NCI-H524 treated with DMSO at 0.1 percent for 48 hours (cell line): ENCODE results near the gene HK2.
"Not testable (repeated sequence)": the region's sequence is repeated elsewhere in the genome, so short reads cannot be mapped to it uniquely, and the experiment has no call there.

Source experiments
- DNase-seq: peaks from one replicate; lab custom pipeline; 2025; lab: John Stamatoyannopoulos, UW

Gene HK2

GRCh38 chr2:74833418-74834233 lies at the start of gene HK2:
Gene HK2 (plus strand): TSS chr2:74834127. CDS start chr2:74834581, 454 bp downstream.
- DNase-seq = no peak

GRCh38 chr2:74789271-74789670 lies 44.7 kb upstream of the HK2 start:
- DNase-seq = no peak

DNA sequence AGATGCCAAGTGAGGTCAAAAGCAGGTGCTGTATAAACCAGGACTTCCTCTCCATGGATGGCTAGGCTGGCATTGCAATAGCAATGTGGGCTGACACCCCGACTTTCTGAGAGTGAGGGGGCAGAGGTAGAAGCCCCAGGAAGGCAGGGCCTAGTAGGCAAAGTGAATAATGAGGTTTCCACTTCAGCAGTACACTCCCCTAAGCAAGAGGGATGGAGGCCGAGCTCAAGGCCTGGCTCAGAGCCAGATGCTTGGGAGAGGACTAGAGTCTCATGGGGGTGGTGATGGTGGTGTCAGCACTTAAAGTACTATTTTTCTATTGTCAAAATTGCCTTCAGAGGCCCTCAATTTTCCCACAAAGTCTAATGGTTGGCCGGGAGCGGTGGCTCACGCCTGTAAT lies 41.6 kb upstream of the HK2 start:
- no peak for DNase-seq

- DNase-seq = not testable (repeated sequence)
These were observed 39.0 kb upstream of the HK2 start for GRCh38 chr2:74794878-74795277.

- DNase-seq = no peak
These were observed 27.5 kb upstream of the HK2 start for GRCh38 chr2:74806355-74806839.

GRCh38 chr2:74806920-74807319 lies 27.0 kb upstream of the HK2 start:
- no peak for DNase-seq

DNA sequence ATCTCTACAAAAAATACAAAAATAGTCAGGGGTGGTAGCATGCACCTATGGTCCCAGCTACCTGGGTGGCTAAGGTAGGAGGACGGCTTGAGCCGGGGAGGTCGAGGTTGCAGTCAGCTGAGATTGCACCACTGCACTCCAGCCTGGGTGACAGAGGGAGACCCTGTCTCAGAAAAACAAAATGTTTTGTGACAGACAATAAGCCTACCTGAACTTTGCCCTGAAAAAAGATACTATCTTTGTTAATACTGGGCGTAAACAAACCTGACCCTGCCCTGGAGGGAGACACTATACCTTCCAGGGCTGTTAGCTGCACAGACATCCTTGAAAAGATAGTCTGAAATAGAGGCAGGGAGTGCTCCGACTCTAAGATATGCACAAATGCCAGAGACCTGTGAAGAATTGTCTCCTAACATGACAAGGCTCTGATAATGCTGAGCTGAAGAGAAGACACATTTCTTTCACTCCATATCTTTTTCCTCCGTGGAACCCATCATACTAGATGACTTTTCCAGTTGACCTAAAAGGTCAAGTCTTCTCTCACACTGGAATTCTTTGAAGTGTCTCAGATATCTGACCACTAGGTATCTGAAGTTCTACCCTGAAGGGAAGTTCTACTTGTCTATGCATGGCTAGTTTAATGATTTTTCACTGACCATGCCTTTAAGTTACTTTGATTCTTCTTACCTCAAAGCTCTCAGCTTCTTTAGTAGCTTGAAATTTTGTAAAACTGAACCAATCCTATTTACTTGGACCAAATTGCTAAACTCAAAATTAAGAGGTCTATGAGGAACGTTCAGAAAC lies 20.9 kb upstream of the HK2 start:
- DNase-seq = no peak

DNA sequence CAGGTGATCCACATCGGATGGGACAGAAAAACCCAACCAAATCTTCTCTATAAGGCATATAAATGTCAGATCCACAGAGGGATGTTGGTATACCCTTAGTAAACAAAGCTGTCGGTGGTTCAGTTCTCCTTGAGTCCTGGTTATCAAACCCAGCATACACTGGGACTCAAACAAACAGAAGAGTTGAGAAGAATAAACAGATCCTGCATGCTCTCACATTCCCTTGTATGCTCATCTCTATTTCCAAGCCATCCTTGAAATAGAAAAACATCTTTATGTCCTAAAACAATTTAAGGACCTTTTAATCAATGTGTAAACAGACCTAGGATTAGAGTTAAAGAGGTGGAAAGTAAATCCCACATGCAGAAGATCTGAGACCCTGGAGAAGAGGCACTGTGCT lies 19.8 kb upstream of the HK2 start:
- no peak for DNase-seq

GRCh38 chr2:74815941-74816340 lies 18.0 kb upstream of the HK2 start:
- no peak for DNase-seq

DNA sequence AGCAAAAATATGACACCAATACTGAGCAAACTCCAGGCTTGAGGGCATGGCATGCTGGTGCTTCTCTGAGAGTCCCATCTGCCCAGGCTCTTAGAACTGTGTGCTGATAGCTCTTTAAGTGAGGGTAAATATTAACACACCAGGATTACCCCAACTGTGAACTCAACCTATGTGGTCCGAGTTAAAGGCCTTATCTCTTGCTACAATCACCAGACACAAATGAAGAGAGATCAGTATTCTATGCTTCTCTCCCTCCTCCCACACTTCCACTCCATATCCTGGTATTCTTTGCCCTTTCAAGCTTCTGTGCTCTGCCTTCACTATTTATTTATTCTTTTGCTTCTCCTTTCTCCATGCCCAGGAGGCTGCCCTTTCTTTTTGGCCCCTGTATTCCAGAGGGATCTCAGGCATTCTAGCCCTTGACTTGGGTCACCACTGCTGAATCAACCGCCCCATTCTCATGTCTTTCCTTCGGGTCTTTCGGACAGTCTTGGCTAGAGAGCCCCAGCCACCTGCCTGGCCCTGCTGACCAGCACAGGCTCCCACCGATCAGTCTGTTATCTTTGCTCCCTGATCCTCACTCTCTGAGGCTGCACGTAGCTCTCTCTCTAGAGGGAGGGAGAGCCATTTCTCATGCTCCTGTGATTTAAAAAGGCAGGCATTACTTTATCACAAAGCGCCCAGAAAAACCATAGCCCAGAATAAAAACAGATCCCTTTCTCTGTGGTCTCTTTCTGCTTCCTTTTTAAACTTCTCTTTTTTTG lies 17.2 kb upstream of the HK2 start:
- peak; percentile 39 for DNase-seq

GRCh38 chr2:74817304-74817675 lies 16.6 kb upstream of the HK2 start:
- no peak for DNase-seq

- no peak for DNase-seq
These were observed 14.2 kb upstream of the HK2 start for GRCh38 chr2:74819702-74820101.

DNA sequence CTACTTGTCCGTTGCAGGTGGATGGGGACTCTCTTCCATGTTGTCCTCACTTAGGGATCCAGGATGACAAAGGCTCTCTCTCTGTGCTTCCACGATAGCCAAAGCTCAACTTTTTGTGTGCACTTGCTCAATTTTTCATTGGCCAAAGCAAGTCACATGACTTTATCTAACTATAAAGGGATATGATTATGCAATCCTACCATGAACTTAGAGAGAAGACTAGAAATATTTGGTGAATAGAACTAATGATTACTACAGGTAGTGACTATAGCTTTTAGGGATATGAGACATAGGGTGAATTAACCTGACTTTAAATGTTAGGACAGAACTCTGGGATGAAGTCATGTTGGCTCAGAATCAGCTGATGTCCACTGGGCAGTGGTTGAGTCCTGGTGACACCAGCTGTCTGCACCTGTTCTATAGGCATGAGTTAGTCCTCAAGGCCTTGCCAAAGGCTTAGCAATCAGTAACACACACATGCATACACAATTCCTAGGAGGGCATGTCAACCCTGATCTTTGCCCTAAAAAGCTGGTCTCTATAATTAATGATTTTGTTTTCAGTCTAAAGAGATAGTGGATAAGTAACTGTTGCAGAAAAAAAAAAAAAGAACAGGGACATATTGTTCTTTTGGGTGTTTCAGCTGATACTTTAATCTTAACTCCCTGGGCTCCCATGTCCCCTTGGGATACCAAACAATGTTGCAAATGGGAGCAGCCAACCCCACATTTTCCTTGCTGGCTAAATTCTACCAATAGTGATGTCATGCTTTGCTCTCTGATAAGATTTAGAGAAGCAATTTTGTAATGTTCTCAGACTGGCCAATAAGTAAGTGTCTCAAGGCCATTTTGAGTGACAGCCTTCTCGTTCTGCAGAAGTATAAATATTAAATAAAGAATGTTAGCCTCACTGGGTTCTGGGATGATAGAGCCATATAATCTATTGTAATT lies 12.5 kb upstream of the HK2 start:
- DNase-seq = no peak

DNA sequence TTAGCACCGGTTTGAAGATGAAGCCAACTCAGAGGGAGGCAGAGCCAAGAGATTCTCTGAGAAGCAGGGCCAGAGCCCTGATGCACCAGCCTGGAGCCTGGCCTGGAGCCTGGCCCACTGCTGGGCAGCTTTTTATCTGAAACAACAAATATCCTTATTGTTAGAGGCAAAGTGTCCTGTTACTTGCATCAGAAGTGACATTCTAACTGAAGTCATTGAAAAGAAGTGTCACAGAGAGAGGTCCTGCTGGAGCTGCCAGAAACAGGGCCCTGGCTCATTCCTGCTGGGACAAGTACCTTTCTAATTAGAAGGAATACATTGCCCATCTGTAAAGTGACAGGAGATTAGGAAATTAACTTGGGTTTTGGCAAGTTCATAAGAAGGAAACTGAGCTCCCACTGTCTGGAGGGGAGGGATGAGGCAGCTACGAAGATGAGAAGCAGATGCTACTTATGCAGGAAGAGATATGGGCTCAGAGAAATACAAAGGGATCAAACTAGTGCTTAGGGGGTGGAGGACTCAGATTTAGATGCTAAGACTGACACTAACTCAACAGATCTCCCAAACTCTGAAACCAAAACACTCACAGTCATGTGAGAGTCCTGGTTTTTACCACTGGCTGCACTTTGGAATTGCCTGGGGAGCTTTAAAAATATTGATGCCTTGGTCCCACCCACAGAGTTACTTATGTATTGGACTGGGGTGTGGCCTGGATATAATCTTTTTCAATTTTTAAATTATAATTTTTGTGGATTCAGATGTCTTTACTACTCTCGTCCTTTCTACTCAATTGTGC lies 11.0 kb upstream of the HK2 start:
- DNase-seq = peak; percentile 56

DNA sequence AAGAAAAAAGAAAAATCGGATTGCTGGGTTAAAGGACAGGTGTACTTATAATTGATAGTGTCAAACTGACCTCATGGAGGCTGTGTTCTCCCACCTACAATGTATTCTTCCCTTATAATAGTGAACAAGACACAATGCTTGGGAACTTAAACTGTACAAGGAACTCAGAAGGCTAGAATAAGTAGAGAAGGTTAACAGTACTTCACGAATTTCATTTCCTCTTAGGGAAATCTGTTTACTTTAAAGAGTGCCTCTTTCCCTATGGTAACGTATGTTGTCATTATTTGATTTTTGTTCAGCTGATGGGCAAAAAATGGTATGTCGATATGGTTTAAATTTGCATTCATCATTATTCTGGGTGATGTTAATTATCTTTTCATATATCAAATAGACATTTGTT lies 9.2 kb upstream of the HK2 start:
- no peak for DNase-seq

- no peak for DNase-seq
These were observed 5.4 kb upstream of the HK2 start for GRCh38 chr2:74828543-74828942.

DNA sequence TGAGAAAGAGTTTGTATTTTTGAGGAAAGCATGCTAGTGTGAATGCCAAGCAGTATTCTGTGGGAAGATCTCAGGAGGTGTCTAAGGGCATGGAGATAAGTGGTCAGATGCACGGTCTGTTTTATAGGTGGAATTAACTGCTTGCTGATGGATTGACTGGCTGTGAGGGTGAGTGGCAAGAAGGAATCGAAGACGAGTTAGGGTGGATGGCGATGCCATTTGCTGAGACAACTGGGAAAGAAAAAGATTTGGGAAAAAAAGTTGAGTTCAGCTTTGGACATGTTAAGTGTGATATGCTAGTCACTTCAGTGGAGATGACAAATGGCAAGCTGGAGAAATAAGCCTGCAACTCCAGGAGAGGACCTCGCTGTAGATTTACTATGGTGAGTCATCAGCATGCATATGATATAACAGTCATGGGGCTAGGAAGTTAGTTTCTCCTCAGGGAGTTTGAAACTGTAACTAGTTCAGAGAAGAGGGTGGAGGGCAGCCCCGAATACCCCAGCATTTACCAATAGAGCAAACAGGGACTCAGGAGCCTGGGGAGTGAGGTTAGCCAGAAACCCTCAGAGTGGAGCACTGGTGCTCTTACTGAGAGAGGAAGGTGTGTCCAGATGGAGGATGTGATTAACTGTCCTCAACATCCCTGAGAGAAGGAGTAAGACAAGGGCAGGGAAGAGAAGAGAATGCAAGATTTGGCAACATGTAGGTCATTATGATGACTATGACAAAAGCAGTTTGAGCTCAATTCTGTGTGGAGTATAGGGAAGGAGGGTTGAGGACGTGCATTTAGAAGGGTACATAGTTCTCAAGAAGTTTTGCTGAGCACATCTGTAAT lies 2.0 kb upstream of the HK2 start:
- no peak for DNase-seq

GRCh38 chr2:74834234-74834791 lies 386 bp downstream of the HK2 start:
- not testable (repeated sequence) for DNase-seq
